Measurements from ENCODE around the gene RET.

DNA sequence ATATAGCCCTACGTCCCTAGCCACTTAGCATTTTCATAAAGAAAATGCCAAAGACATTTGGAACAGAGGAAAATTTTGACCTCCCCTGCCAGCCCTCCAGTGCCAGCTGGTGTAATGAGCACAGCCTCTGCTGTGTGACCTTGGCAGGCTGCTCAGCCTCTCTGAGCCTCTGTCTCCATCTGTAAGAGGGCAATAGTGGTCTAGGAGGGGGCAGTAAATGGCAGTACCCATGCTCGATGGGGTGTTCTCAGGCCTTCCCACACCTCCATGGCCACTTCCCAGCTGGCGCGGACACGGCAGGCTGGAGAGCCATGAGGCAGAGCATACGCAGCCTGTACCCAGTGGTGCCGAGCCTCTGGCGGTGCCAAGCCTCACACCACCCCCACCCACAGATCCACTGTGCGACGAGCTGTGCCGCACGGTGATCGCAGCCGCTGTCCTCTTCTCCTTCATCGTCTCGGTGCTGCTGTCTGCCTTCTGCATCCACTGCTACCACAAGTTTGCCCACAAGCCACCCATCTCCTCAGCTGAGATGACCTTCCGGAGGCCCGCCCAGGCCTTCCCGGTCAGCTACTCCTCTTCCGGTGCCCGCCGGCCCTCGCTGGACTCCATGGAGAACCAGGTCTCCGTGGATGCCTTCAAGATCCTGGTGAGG, 37.3 kb downstream of the RET start:
- TF ChIP-seq, protein P1, sequence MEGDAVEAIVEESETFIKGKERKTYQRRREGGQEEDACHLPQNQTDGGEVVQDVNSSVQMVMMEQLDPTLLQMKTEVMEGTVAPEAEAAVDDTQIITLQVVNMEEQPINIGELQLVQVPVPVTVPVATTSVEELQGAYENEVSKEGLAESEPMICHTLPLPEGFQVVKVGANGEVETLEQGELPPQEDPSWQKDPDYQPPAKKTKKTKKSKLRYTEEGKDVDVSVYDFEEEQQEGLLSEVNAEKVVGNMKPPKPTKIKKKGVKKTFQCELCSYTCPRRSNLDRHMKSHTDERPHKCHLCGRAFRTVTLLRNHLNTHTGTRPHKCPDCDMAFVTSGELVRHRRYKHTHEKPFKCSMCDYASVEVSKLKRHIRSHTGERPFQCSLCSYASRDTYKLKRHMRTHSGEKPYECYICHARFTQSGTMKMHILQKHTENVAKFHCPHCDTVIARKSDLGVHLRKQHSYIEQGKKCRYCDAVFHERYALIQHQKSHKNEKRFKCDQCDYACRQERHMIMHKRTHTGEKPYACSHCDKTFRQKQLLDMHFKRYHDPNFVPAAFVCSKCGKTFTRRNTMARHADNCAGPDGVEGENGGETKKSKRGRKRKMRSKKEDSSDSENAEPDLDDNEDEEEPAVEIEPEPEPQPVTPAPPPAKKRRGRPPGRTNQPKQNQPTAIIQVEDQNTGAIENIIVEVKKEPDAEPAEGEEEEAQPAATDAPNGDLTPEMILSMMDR (IDR thresholded peaks at IDR 0.05), result no peak
- no peak for TF ChIP-seq POLR2A (IDR thresholded peaks at IDR 0.05)
